GM18868 (cell line): ENCODE data around the gene EPB41L2.
"Not testable (repeated sequence)": the region's sequence is repeated elsewhere in the genome, so short reads cannot be mapped to it uniquely, and the experiment has no call there.

Experiments used
- ATAC-seq: cut with Tn5 transposase; IDR thresholded peaks from one replicate; pipeline ENCODE4 v1.9.1; 2021; ENCODE audit warnings: mild to moderate bottlenecking, moderate library complexity; ENCODE audit not compliant: unreplicated experiment

EPB41L2 gene

DNA sequence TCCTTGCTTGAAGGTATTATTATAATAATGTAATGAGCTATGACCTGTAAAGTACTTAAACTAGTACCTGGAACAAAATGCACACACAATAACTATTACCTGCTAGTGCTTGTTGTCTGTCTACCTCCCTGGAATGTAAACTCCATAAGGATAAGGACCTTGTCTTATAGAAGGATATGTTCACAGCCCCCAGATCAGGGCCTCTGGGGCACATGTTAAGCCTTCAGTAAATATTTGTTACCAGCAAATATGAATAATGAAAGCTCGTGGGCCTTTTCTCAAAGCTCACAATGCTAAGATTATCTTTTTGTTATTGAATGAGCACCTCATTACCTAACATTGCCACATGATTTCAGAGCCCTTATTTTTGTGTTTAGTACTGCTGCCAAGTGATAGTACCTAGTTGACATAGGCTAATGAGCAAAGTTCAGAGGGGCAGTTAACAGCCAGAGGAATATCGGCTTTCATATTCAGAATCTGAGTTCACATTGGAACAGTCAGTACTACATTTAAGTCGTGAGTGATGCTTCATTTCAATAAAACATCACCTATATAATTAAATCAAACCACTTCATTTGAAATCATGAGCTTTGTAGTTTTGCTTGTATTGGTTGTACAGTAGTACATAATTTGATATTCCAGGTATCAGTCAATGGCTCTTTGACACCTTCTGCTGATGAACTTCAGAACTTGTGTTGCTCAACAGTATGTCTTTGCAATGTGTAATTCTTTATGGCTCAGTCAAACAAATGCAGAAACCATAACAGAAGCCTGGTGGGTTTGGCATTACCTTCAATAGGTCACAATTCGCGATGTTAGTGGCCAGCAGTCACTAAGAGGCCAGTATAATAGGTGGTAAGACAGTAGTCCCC is 247.6 kb downstream of the EPB41L2 start:
- no peak for ATAC-seq

DNA sequence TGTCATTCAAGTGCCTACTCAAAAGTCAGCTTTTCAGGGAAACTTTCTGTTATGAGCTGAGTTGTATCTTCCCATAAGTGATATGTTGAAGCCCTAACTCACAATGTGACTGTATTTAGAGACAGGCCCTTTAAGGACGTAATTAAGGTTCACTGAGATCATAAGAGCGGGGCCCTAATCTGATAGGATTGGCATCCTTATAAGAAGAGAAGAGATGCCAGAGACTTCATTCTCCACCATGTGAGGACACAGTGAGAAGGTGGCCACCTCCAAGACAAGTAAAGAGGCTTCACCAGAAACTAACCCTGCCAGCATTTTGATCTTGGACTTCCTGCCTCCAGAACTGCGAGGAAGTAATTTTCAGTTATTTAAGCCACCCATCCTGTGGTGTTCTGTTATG is 248.5 kb downstream of the EPB41L2 start:
- ATAC-seq = no peak

GRCh38 chr6:130811932-130812331 is 251.1 kb downstream of the EPB41L2 start:
- no peak for ATAC-seq

DNA sequence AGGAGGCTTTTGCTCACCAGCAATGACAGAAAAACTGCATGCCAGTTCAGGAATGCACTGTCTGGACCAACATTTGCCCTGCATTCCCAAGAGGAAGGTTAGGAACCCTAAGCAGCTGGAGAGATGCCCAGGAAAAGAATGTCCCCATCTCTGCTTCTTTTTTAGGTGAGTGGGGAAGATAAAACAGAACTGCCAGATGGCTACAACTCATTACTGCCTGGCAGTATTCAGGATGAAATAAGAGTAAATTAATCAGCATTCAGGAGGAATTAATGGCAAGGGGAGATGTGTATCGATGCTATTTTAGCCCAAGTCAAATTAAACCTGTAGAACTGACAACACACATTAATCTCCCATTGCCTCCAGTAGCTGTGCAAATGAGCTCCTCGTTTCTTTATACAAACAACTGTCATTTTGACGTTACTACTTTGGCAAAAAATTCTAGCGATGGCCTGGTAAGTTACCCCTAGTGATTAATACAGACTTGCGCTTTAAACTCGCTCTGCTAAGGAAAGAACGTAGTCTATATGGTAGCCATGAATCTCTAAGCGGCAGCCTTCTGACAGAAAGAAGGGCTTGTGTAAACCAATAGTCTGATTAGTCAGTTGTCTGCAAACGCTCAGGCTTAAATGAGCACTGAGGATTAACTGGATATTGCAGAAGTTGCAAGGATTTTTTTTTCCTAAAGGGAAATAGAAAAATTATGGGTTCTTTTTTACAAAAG is 252.6 kb downstream of the EPB41L2 start:
- ATAC-seq = no peak

DNA sequence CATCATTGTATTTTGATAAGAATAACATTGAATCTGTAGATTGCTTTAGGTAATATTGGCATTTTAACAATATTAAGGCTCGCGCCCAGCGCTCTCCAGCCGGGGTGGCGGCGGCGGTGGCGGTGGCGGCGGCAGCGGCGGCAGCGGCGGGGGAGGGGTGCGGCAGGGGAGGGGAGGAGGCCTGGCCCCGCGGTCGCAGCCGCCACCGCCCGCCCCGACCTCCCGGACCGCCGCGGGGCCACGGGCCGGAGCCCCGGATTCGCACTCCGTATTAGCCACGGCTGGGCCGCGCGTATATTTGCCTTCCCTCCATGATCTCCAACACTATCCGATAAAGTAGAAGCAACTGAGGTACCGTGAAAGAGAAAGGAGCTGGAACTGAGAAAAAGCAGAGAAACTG is 261.7 kb downstream of the EPB41L2 start:
- ATAC-seq = not testable (repeated sequence)

DNA sequence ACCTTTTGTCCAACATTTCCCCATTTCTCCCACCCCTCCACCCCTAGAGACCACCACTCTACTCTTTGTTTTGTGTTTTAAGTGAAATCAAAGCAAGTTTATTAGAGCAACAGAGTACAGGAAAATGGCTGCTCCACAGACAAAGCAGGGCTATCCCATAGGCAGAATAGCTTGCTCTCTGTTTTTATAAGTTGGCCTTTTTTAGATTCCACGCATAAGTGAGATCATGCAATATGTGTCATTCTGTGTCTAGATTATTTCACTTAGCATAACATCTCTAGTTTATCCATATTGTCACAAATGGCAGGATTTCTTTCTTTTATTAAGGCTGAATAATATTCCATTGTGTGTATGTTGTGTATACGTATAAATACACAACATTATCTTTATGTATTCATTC is 266.0 kb downstream of the EPB41L2 start:
- no peak for ATAC-seq

DNA sequence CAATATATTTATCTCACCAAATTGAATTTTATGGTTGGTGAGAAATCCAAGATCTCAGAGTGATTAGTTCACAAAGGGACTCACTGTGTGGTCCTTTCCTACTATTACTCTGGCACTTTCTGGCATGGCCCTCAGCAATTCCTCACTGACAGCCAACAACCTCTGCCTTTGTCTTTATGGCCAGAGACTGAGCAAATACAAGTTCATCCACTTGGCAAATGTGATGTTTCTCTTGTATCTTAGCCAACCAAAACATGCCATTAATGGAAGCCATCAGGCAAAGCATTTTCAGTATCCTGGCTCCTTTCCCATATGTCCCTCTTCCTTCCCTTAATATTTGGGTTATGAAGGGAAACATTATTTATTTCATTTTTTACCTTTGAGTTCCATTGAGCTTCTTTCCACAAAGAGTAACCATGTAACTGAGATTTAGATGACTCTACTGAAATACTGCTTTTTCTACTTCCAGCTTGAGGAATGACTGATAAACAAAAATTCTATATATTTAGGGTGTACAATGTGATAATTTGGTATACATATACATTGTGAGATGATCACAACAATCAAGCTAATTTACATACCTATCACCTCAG is 266.6 kb downstream of the EPB41L2 start:
- ATAC-seq = no peak

- ATAC-seq = no peak
These were observed 268.3 kb downstream of the EPB41L2 start for GRCh38 chr6:130794738-130795137.

GRCh38 chr6:130794010-130794697 is 268.9 kb downstream of the EPB41L2 start:
- ATAC-seq = no peak
